ENCODE data around the gene CEP112.

Gene CEP112

GRCh38 chr17:66191593-66192377, at the start of gene CEP112:
TSS of gene CEP112 (minus strand) at chr17:66192133.
- Mint-ChIP-seq H3K36me3 (no peaks in the 10 kb centered on the region), H3K4me3 (peak within 1 kb of the TSS; percentile 78), H3K4me1 (peaks cover 30% of the 10 kb centered on the region), H3K9me3 (no peaks in the 10 kb centered on the region), H3K27me3 (no peaks in the 10 kb centered on the region), H3K27ac (peak within 1 kb of the TSS; percentile 72)
- ATAC-seq: peak; percentile 86

GRCh38 chr17:66240630-66241029, 48.7 kb upstream of the CEP112 start:
- no peak overlapping the region for H3K27ac Mint-ChIP-seq
- no peak for ATAC-seq
- H3K9me3 Mint-ChIP-seq: no peaks in the 10 kb centered on the region
- no peaks in the 10 kb centered on the region for H3K4me1 Mint-ChIP-seq
- H3K4me3 Mint-ChIP-seq: no peak overlapping the region
- H3K36me3 Mint-ChIP-seq: no peaks in the 10 kb centered on the region
- no peaks in the 10 kb centered on the region for H3K27me3 Mint-ChIP-seq

- no peaks in the 10 kb centered on the region for H3K36me3 Mint-ChIP-seq
- no peak overlapping the region for H3K27ac Mint-ChIP-seq
- no peaks in the 10 kb centered on the region for H3K4me1 Mint-ChIP-seq
- no peak overlapping the region for H3K4me3 Mint-ChIP-seq
- no peaks in the 10 kb centered on the region for H3K9me3 Mint-ChIP-seq
- no peaks in the 10 kb centered on the region for H3K27me3 Mint-ChIP-seq
- ATAC-seq: no peak
Observed at GRCh38 chr17:66240013-66240412, 48.1 kb upstream of the CEP112 start.

GRCh38 chr17:66235377-66235994, 43.6 kb upstream of the CEP112 start:
- Mint-ChIP-seq H3K9me3 (no peaks in the 10 kb centered on the region), H3K4me3 (no peak overlapping the region)

GRCh38 chr17:66234611-66235010, 42.7 kb upstream of the CEP112 start:
- Mint-ChIP-seq H3K9me3 (no peaks in the 10 kb centered on the region), H3K36me3 (no peaks in the 10 kb centered on the region), H3K4me1 (peaks cover 5% of the 10 kb centered on the region), H3K27me3 (no peaks in the 10 kb centered on the region), H3K27ac (no peak overlapping the region), H3K4me3 (no peak overlapping the region)
- ATAC-seq: no peak

More at GRCh38 chr17:66235377-66235994, 43.6 kb upstream of the CEP112 start:
- Mint-ChIP-seq H3K4me1 (peaks cover 5% of the 10 kb centered on the region), H3K27ac (no peak overlapping the region), H3K36me3 (no peaks in the 10 kb centered on the region), H3K27me3 (no peaks in the 10 kb centered on the region)
- ATAC-seq: no peak

GRCh38 chr17:66233023-66233753, 41.3 kb upstream of the CEP112 start:
- no peak overlapping the region for H3K27ac Mint-ChIP-seq
- H3K4me1 Mint-ChIP-seq: peaks cover 5% of the 10 kb centered on the region
- H3K9me3 Mint-ChIP-seq: no peaks in the 10 kb centered on the region
- ATAC-seq: no peak
- no peaks in the 10 kb centered on the region for H3K36me3 Mint-ChIP-seq
- H3K27me3 Mint-ChIP-seq: no peaks in the 10 kb centered on the region
- peak overlapping the region; percentile 2 for H3K4me3 Mint-ChIP-seq

GRCh38 chr17:66230922-66231591, 39.1 kb upstream of the CEP112 start:
- H3K4me3 Mint-ChIP-seq: no peak overlapping the region
- H3K9me3 Mint-ChIP-seq: no peaks in the 10 kb centered on the region
- no peak for ATAC-seq
- H3K4me1 Mint-ChIP-seq: peaks cover 5% of the 10 kb centered on the region
- H3K36me3 Mint-ChIP-seq: no peaks in the 10 kb centered on the region
- H3K27me3 Mint-ChIP-seq: no peaks in the 10 kb centered on the region
- no peak overlapping the region for H3K27ac Mint-ChIP-seq

GRCh38 chr17:66229783-66230538, 38.0 kb upstream of the CEP112 start:
- ATAC-seq: no peak
- Mint-ChIP-seq H3K27ac (no peak overlapping the region), H3K4me3 (no peak overlapping the region), H3K4me1 (peaks cover 5% of the 10 kb centered on the region), H3K36me3 (no peaks in the 10 kb centered on the region), H3K27me3 (peaks cover 6% of the 10 kb centered on the region), H3K9me3 (no peaks in the 10 kb centered on the region)

GRCh38 chr17:66228887-66229782, 37.2 kb upstream of the CEP112 start, which contains the start of gene APOH:
TSS of gene APOH (minus strand) at chr17:66229415. CDS start at chr17:66229379, 36 bp downstream.
- Mint-ChIP-seq H3K27me3 (peaks cover 14% of the 10 kb centered on the region), H3K27ac (no peak within 1 kb of the TSS)

GRCh38 chr17:66227212-66228045, 35.5 kb upstream of the CEP112 start:
- ATAC-seq: no peak
- H3K9me3 Mint-ChIP-seq: no peaks in the 10 kb centered on the region
- peaks cover 26% of the 10 kb centered on the region for H3K27me3 Mint-ChIP-seq
- no peak overlapping the region for H3K4me3 Mint-ChIP-seq
- H3K36me3 Mint-ChIP-seq: no peaks in the 10 kb centered on the region
- no peak overlapping the region for H3K27ac Mint-ChIP-seq
- no peaks in the 10 kb centered on the region for H3K4me1 Mint-ChIP-seq

More at GRCh38 chr17:66228887-66229782, 37.2 kb upstream of the CEP112 start, which contains the start of gene APOH:
- H3K4me3 Mint-ChIP-seq: no peak within 1 kb of the TSS
- no peak for ATAC-seq
- peaks cover 5% of the 10 kb centered on the region for H3K4me1 Mint-ChIP-seq
- H3K36me3 Mint-ChIP-seq: no peaks in the 10 kb centered on the region
- H3K9me3 Mint-ChIP-seq: no peaks in the 10 kb centered on the region

GRCh38 chr17:66222798-66223350, 30.9 kb upstream of the CEP112 start:
- Mint-ChIP-seq H3K4me3 (no peak overlapping the region), H3K9me3 (no peaks in the 10 kb centered on the region), H3K27ac (no peak overlapping the region), H3K36me3 (no peaks in the 10 kb centered on the region), H3K4me1 (no peaks in the 10 kb centered on the region), H3K27me3 (peaks cover 26% of the 10 kb centered on the region)
- ATAC-seq: no peak

- peaks cover 34% of the 10 kb centered on the region for H3K27me3 Mint-ChIP-seq
- H3K4me1 Mint-ChIP-seq: no peaks in the 10 kb centered on the region
- H3K27ac Mint-ChIP-seq: no peak overlapping the region
- no peak for ATAC-seq
- no peaks in the 10 kb centered on the region for H3K36me3 Mint-ChIP-seq
- no peaks in the 10 kb centered on the region for H3K9me3 Mint-ChIP-seq
- H3K4me3 Mint-ChIP-seq: no peak overlapping the region
Observed at GRCh38 chr17:66221755-66222530, 30.0 kb upstream of the CEP112 start.

Data from stimulated activated memory B cell treated with anti-CD40 and anti-IgM and Interleukin-4, amounts not matched to agents 10 μg/mL and 1 μg/mL and 100 μg/mL, for 72 hours (primary cell).